Kidney (tissue), 14 donors: Measurements from ENCODE around the gene STUB1. TPM values are rescaled to one million over a fixed set of nuclear protein-coding genes. Genes with fewer than 3 reads are reported as not detected.

Experiments used
- DNase-seq, 5 donors: peaks; one replicate each; pipeline ENCODE4 v3.0.0-alpha.2; 2013 to 2020
- FAIRE-seq: peaks from 2 replicates; lab custom pipeline; 2012; peaks lifted over from hg19 to GRCh38; lab: Jason Lieb, UNC
- H3K27ac ChIP-seq, 2 donors: one replicate each; pipeline ENCODE4 v1.7.0; 2013; ENCODE audit warnings: low read depth in 2 of 2, low read length in 2 of 2, inconsistent platforms in 1 of 2
- H3K27me3 ChIP-seq: one replicate; pipeline ENCODE4 v1.7.1; 2013; ENCODE audit warnings: low read length, inconsistent platforms; ENCODE audit not compliant: control insufficient read depth, insufficient read depth
- H3K36me3 ChIP-seq, 3 donors: one replicate each; pipeline versions ENCODE4 v1.7.0 to v1.7.1; 2013; ENCODE audit warnings: low read length in 3 of 3, control low read depth in 1 of 3, inconsistent platforms in 1 of 3; ENCODE audit not compliant: insufficient read depth in 3 of 3, control insufficient read depth in 2 of 3
- H3K4me1 ChIP-seq, 3 donors: one replicate each; pipeline versions ENCODE4 v1.7.0 to v1.7.1; 2013; ENCODE audit warnings: low read length in 3 of 3, inconsistent platforms in 1 of 3, low read depth in 1 of 3; ENCODE audit not compliant: control insufficient read depth in 2 of 3, insufficient read depth in 2 of 3
- H3K4me3 ChIP-seq, 3 donors: one replicate each; pipeline versions ENCODE4 v1.7.0 to v1.8.1; 2013; ENCODE audit warnings: low read length in 3 of 3, control low read depth in 1 of 3, inconsistent platforms in 1 of 3
- H3K9ac ChIP-seq, 3 donors: one replicate each; pipeline versions ENCODE4 v1.7.0 to v1.7.1; 2013; ENCODE audit warnings: low read length in 3 of 3, control low read depth in 1 of 3, inconsistent platforms in 1 of 3
- H3K9me3 ChIP-seq, 3 donors: one replicate each; pipeline versions ENCODE4 v1.7.0 to v1.7.1; 2013; ENCODE audit warnings: low read length in 3 of 3, control low read depth in 1 of 3, inconsistent platforms in 1 of 3; ENCODE audit not compliant: control insufficient read depth in 2 of 3, insufficient read depth in 1 of 3
- CTCF ChIP-seq: IDR thresholded peaks from 3 replicates; pipeline ENCODE4 v1.5.1; 2012; ENCODE audit warnings: mild to moderate bottlenecking, moderate library complexity, borderline replicate concordance; ENCODE audit not compliant: insufficient read depth; ENCODE audit errors: extremely low read depth
- intact Hi-C: fragments of 100-400 bp; cut with DNase I; formaldehyde crosslinking; loops from one replicate; pipeline ENCODE4 v1.11.1; 2022
- polyA plus RNA-seq: library from polyadenylated mRNA; stranded (reverse); fragments of 350-450 nt; fragmentation: Illumina TruSeq; extraction: RNeasy Lipid Tissue Mini Kit (QIAGEN cat#74804); gene quantifications from one replicate; pipeline ENCODE4 v1.2.3, GENCODE V29; 2014; ENCODE audit warnings: low read depth, low replicate concordance; ENCODE audit not compliant: insufficient read depth
- total RNA-seq: library from RNA; stranded (reverse); fragmentation: NEBNext Ultra II Directional; extraction: Animal tissue kit (Norgen Biotek cat#: 25700); gene quantifications from one replicate; pipeline ENCODE4 v1.2.1, GENCODE V29; 2021
- donor health status: control.
- donor health status: control.
- donor health status: control.
- donor health status: control.
- donor health status: control.
- donor health status: DM: yes; HTN: yes; CAD: no.
- donor health status: Normal renal cell carcinoma (clear cell type).

Gene STUB1
- total and polyA plus RNA-seq, 2 donors from 2014 or later, result 92.9 to 218 TPM

DNA sequence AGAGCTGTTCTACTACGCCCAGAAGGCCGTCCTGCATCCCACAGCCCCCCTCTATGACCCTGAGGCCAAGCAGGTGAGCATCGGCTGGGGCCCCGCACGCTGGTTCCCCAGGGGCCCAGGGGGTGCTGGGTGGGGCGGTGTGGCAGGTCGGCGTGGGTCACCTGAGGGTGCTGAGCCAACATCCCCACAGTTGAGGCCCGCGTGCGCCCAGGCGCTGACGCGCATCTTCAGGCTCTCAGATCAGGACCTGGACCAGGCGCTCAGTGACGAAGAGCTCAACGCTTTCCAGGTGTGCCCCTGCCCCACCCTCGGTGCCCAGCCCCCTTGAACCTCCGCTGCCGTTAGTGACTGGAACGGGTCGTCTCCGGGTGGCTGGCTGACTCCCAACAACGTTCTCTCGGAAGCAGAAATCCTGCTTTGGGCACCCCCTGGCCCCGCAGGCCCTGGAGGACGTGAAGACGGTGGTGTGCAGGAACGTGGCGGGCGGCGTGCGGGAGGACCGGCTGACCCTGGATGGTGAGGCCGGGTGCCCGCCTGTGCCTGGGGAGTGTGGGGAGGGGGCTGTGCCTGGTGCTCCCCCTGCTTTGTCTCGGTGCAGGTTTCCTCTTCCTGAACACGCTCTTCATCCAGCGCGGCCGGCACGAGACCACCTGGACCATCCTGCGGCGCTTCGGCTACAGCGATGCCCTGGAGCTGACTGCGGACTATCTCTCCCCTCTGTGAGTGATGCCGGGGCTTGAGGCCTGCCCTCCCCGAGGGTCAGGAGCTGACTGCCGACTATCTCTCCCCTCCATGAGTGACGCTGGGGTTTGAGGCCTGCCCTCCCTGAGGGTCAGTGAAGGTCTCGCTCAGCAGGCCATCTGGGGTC is 9.5 kb upstream of the STUB1 start:
- no peak for FAIRE-seq
- peaks cover 0 to 12% (median 10%) of the 10 kb centered on the region in 3 donors for H3K36me3 ChIP-seq
- no peaks in the 10 kb centered on the region for H3K27me3 ChIP-seq
- H3K4me3 ChIP-seq, result no peak overlapping the region
- H3K27ac ChIP-seq, result no peak overlapping the region
- no peaks in the 10 kb centered on the region for H3K9me3 ChIP-seq
- intact Hi-C loops, result no loop called here
- no peak for DNase-seq
- peaks cover 0 to 19% (median 4%) of the 10 kb centered on the region in 3 donors for H3K4me1 ChIP-seq
- TF ChIP-seq CTCF, result no peak
- H3K9ac ChIP-seq, result no peak overlapping the region

DNA sequence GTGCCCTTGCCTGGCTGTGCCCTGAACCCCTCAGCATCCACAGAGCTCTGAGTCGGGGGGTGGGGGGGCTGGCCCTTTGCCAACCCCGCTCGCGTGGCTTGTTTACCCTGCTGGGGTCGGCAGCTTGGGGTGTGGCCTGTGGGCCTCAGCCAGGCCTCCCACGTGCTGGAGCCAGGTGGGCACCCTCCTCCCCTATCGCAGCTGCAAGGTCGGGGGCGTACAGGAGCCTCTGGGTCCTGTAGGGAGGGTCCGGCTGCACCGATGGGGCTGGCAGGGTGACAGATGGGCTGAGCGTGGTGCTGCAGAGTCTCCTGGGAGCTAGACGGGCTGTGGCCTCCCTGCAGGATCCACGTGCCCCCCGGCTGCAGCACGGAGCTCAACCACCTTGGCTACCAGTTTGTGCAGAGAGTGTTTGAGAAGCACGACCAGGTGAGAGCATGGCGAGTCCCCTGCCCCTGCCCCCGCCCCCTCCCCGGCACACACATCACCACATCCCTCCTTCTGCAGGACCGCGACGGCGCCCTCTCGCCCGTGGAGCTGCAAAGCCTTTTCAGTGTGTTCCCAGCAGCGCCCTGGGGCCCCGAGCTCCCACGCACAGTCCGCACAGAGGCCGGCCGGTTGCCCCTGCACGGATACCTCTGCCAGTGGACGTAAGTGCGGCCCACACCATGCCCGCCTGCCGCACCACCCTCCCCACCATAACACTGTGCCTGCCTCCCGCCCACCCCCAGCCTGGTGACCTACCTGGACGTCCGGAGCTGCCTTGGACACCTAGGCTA is 8.7 kb upstream of the STUB1 start:
- peaks cover 0 to 19% (median 4%) of the 10 kb centered on the region in 3 donors for H3K4me1 ChIP-seq
- TF ChIP-seq CTCF, result no peak
- H3K27me3 ChIP-seq, result no peaks in the 10 kb centered on the region
- intact Hi-C loops, result no loop called here
- no peak overlapping the region for H3K4me3 ChIP-seq
- no peak overlapping the region for H3K27ac ChIP-seq
- peaks cover 0 to 12% (median 10%) of the 10 kb centered on the region in 3 donors for H3K36me3 ChIP-seq
- no peak overlapping the region for H3K9ac ChIP-seq
- no peaks in the 10 kb centered on the region for H3K9me3 ChIP-seq
- DNase-seq (no peak), FAIRE-seq (no peak)

DNA sequence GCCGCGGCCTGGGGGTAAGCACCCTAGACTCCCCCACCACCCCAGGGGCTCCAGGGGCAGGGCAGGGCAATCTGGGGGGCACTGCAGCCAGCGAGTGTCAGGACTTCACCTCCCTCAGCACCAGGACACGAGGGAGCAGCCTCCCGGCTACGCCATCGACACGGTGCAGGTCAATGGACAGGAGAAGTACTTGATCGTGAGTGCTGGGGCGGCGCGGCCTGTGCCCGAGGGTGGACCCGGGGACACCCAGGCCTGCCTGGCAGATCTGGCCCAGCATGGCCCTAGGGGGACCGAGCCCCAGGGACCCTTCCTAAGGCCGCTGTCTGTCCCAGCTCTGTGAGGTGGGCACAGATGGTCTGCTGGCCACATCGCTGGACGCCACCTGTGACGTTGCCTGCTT is 7.8 kb upstream of the STUB1 start:
- Histone ChIP-seq H3K4me1 (peaks cover 0 to 17% (median 4%) of the 10 kb centered on the region in 3 donors), H3K4me3 (no peak overlapping the region), H3K27me3 (no peaks in the 10 kb centered on the region), H3K27ac (no peak overlapping the region), H3K9me3 (no peaks in the 10 kb centered on the region), H3K36me3 (peaks cover 0 to 12% (median 10%) of the 10 kb centered on the region in 3 donors), H3K9ac (no peak overlapping the region)
- DNase-seq (no peak), FAIRE-seq (no peak)
- intact Hi-C loops, result no loop called here
- TF ChIP-seq CTCF, result no peak
